ENCODE results near the gene FBXL13. TPM values are rescaled to one million over a fixed set of nuclear protein-coding genes. Genes with fewer than 3 reads are reported as not detected.
"Not testable (repeated sequence)": the region's sequence is repeated elsewhere in the genome, so short reads cannot be mapped to it uniquely, and the experiment has no call there.

Gene FBXL13
- polyA plus RNA-seq, 5 donors, result 2.8 to 5.5 (median 4.6) TPM

DNA sequence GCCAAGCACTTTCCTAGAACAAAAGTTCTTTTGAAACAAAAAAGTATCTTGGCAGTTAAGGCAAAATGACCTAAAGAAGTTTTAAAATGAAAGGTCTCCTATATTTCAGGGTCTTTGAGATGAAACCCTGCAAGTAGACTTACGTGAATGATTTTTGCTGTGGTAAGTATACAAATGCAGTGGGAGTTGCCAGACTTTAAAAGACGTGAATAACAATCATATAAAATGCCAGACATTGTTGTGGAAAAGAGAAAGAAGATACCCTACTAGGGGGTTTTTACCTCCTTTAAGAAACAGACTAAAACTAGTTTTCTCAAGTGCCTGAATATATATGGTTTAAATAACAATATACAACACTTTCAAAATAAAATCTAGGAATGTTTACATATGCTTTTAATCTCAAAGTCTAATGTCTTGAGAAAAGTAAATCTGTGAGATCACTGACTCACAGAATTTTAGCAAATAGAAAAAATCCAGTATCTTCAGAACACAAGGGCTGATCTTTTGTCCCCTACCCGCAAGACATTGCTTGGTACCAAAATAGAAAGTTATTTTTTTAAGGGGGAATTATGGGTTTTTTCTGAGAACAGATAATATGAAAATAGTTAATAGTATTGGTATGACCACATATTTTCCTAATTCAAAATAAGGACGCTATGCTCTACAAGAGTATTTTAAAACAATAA lies 132.3 kb downstream of the FBXL13 start:
- no peak for DNase-seq

DNA sequence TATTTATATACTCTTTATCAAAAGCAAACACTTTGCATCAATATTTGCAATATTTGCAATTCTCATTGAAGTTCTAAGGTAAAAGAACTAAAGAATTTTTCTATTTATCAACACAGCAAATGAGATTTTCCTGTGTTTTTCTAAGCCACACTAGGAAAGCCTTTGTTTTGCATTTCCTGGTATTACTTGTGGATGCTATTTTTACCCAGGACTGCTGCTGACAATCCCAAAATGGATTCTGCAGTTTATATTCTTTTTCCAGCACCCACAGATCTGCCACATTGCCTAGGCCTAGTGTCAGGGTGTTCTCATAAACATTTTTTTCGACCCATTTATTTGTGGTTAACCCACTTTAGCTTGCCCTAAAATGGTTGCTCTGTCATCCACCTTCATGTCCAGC lies 135.9 kb downstream of the FBXL13 start:
- no peak for DNase-seq

DNA sequence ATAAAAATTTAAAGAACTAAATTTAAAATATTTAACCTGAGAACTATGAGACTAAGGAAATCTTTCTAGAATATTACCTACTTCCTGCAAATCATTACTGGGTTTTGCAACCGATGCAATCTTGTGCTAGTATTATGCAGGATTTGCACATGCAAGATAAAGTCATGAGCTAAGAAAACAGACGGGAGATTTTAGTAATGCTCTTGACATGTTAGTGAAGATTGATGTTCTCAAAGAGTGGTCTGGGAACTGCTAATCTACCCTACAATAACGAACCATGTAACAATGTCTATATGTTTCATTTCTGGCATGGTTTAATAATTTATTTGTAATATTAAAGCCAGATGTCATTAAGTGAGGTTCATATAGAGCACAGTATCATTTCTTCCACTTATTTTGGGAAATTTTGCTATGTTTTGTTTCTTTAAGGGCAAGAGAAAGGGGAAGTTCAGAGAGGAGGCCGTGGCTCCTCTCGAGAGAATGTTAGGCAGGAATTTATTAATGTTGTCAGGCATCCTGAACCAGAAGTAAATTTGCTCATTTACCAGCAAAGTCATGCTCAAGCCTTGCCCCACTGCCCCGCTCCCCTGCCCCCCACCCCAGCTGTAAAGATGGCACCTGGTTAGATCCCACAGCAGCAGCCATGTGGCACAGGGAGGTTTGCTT lies 139.0 kb downstream of the FBXL13 start:
- no peak for DNase-seq

DNA sequence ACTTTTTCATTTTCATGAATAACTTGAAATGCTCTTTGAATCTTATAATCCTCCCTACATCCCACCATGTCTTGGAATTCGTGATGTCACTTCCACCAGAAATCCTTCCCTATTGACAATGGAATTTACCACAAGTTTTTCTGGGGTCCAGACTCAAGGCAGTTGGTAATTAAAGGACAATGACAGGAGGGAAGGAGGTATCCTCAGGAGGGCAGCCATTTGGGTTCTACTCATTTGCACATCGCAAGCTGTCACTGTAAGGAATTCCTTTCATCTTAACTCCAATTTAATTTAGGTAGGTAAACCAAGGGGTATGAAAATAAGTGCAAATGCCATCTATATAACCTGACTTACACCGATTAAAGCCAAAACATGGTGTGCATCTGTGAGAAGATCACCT lies 139.9 kb downstream of the FBXL13 start:
- no peak for DNase-seq

DNA sequence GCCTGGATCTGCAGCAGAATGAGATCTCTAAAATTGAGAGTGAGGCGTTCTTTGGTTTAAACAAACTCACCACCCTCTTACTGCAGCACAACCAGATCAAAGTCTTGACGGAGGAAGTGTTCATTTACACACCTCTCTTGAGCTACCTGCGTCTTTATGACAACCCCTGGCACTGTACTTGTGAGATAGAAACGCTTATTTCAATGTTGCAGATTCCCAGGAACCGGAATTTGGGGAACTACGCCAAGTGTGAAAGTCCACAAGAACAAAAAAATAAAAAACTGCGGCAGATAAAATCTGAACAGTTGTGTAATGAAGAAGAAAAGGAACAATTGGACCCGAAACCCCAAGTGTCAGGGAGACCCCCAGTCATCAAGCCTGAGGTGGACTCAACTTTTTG lies 140.4 kb downstream of the FBXL13 start:
- no peak for DNase-seq

DNA sequence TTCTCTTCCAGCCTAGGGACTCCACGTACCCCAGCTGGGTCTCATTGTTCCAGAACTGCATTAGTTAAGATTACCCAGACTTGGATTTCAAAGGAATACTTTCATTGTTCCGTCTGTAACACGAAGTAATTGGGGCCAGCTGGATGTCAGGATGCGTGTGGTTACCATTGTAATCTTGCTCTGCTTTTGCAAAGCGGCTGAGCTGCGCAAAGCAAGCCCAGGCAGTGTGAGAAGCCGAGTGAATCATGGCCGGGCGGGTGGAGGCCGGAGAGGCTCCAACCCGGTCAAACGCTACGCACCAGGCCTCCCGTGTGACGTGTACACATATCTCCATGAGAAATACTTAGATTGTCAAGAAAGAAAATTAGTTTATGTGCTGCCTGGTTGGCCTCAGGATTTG lies 140.8 kb downstream of the FBXL13 start:
- no peak for DNase-seq

DNA sequence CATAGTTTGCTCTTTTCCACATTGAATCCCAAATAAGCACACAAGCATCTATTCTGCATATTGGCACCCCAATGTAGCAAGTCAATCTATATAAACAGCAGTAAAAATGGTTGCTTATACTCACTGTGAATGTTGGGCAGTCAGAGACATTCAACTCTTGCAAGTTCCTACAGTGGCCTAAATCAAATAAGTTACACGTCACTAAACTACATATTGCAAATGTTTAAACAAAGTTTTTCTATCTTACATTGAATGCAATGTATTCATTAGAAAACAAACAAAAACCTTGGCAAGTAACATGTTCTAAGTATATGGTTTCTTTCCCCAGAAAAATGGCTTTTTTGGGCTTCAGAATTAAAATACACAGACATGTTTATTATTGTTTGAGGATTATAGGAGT lies 142.8 kb downstream of the FBXL13 start:
- DNase-seq, result no peak

DNA sequence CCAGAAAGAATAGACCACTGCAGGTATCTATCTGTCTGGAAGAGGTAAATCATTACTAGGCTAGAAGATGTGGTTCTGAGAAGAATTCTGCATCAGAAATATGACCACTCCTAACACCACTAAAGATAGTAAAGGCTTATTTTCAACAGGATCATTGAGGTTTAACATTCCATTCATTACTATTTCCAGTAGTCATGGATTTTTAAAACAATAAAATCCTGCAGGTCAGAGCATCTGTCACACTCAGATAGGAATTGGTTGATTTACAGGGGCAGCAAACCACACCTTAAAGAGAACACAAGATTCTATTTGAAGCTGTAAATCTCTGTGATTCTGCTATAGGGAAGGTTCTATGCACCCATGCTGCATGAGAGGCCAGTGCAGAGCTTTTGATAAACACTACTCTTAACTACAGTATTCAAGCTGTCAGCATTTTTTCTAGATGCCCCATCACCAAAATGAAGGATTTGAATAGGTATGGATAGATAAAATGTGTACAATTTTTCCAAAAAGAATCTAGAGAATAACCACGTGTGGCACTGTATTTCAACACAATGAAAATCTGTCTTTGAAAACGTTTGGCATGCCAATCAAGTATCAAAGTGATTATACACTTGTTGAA lies 147.2 kb downstream of the FBXL13 start:
- DNase-seq, result no peak

DNA sequence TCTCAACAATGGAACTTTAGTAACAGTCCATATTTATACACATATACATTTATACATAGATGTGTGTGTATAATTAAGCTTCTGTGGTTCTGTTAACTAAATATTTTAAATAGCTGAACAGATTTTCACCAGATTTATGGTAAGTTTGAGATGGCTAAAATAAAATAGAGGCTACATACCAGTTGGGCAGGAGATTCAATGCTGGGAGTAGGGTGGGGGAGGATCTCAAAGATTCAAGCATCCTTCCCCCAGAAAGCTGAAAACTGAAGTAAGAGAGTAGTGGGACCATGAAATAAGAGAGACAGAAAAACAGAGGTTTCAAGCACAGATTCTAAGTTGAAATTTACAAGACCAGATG lies 147.8 kb downstream of the FBXL13 start:
- no peak for DNase-seq

DNA sequence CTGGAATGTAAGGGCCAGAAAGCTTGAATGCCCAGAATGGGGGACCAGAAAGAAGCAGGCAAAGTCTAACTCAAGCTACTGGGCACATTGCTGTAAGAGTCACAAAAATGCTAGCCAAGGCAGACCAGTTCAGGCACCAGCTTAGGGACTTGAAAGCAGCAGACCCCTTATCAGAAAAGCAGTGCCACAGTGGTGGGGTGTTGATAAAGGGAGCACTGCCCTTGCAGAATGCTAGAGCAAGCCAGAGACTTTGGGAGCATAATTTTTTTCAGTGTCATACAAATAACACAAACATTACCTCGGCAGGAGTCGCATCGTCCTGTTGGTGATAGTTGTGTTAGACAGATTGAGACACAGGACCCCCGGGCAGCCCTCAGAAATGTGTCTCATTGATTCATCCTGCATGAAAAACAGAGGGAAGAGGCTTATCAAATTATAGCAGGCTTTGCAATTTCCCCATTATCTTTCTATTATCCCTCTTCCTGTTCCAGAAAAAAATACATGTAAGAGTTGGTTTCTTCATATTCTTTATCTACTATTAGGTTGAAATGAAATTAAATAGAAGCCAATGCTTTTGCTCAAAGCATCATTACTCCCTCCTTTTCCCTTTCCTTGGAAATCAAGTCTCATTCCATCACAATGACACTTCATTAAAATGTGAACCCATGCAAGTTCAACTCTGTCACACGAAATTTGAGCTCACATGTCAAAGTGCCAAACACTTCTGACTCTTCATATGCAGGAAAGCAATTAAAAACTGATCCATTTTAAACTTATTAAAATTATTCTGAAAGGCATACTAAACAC lies 148.4 kb downstream of the FBXL13 start:
- peak in 1 of 2 donors; percentile 66 for DNase-seq

DNA sequence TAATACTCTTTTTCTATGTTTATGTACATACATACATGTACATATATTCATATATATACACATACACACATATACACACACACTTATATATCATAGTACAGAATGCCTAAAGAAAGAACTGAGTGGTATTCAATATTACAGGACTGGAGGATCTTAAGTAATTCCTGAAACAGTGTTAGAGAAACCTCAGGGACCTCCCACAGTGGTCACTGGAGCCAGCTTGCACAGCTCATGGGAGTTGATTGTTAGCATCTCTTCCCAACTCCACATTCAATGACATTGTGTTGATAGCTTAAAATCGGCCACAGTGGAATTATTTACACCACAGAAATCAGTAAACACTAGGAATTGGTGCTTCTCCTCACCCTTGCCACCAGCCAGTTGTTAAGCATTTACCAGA lies 155.8 kb downstream of the FBXL13 start:
- no peak for DNase-seq

DNA sequence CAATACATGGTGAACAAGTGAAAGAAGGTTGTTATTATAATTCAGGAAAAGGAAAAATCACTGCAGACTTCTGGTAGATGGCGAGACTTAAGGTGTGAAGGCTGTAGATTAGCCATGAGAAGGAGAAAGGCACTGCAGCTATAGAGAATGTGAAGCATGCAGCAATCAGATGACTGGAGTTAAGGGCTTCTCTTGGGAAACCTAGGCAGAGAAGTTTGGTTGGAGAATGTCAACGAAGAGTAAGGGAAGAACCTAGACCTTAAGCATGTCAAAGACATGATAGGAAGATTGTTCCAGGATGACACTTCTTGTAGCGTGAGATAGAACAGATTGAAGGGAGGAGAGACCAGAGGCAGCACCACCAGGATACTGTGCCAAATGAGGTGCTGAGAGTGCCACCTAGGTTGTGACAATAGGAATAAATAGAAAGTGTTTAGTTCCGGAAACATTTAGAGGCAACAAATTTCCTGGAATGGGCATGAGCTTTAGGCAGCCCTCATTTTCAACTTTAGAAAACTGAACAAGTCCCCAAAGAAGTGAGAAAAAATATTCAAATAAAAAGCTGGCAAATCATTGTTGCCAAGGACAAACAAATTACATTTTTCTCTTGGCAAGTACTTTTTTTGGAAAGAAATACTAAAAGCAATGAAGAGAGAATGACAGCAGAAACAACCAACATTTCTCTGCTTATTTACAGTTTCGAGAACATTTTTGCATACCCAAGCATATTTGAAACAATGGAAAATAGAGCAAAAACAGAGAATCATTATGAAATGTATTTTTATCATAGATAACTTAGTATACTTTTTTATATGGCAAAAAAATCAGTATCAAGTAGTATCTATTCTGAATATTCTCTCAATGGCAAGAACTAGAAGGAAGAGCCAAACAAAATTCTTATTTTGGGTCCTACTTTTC lies 156.9 kb downstream of the FBXL13 start:
- DNase-seq, result no peak

DNA sequence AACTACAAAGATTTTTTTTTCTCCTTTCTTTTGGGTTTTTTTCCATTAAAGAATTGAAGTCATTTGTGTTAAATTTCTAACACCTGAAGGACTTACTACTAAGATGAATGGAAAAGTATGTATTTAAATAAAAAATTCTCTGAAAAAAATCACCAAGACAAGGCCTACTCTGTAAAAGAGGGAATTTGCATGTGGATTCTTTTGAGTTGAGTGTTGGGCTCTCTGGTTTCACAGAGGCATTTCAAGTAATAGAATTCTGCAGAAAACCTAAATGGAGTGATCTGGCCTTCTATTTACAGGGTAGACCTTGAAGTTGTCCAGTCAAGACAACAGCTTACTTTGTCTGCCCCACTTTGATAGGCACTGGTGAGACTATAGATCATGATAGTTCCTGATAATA lies 157.7 kb downstream of the FBXL13 start:
- DNase-seq, result no peak

DNA sequence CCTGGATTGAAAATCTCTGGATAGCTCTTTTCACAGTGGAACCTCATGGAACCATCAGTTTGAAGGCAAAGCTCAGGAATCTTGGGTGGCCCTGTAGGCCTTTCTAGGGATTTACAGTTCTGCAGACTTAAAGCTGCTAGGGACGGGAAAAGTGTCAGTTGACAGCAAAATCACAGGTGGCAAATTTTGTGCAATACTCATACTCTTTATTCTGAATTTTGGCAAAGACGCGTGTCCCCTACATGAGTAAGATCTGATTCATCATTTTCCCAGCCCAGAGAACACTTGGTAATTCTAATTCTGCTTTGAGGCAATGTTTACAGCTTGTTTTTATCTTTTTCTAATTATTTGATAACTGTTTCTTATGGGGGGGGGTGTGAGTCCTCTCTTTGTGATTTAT lies 158.2 kb downstream of the FBXL13 start:
- DNase-seq, result no peak

DNA sequence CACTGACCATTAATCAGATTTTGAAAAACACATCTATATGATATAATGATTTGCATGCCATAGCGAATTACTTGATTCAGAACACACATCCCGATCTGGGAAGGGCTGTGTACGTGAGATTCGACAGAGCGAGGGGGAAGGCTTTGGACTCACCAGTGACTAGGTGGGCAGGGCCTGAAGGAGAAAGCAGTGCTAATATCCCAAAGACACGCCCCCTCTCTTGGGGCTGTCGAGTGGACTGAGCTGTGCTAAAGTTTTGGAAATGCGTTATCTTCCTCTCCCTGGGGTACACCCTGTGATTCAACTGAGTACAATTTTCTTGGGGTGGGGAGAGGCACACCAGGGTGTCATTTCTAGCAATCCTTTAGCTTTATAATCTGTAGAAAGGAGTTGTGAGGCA lies 160.0 kb downstream of the FBXL13 start:
- peak in 1 of 2 donors; percentile 82 for DNase-seq

DNA sequence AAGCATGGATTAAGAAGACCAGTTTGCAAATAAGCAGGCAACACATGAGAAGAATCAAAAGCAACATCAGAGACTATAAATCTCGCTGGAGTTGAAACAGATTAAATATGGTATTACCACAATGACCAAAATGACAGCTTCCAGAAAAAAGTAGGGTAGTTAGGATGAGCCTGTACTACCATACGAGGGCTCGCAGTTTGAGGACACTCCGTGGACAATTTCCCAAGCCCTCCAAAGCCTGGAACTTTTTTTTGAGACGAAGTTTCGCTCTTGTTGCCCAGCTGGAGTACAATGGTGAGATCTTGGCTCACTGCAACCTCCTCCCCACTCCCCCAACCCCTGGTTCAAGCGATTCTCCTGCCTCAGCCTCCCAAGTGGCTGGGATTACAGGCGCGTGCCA lies 160.8 kb downstream of the FBXL13 start:
- no peak for DNase-seq

DNA sequence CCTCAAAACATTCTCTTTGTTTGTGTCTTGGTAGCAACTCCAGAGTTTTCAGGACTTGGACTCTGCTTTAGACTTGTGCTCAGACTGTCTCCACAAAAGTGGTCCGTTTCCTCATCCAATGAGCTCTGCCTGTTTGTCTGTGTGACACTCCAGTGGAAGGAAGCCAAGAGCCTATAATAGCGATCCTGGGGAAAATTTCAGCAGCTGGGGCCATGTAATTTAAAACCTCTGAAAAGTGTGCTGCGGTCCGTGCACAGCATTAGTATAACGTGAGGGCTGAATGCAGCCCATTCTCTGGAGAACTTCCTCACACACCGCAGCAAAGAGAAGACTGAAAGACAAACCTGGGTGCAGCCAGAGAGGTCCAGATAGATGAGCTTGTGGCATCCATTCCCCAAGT lies 161.9 kb downstream of the FBXL13 start, which contains the start of gene LRRC17:
LRRC17 (plus strand) TSS at position 259 of the 400 bp plus-strand sequence. CDS start 20,914 bp downstream, outside the sequence.
- DNase-seq, result peak; percentile 88 to 93

DNA sequence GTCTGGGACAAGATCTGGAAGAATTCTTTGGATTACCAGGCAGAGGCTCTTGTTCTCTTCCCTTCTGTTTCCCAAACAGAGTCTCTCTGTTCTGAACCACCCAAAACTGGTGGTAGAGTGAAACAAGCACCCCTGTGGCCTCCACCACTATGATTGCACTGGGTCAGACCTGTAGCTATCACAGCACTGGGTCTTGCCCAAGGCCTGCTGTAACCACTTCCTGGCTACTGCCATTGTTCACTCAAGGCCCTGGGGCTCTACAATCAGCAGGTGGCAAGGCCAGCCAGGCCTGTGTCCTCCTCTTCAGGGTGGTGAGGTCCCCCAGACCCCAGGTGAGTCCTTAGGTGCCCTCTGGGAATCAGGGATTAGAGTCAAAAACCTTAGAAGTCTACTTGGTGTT lies 165.9 kb downstream of the FBXL13 start:
- DNase-seq, result no peak

DNA sequence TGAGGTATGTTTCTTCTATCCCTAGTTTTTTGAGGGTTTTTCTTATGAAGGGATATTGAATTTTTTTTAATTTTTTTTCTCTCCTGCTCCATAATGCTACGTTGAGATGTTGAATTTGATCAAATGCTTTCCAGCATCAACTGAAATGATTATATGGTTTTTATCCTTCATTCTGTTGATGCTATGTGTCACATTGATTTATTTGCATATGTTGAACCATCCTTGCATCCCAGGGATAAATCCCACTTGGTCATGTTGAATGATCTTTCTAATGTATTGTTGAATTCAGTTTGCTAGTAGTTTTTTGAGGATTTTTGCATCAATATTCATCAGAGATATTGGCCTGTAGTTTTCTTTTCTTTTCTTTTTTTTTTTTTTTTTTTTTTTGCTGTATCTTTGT lies 171.0 kb downstream of the FBXL13 start:
- not testable (repeated sequence) for DNase-seq

DNA sequence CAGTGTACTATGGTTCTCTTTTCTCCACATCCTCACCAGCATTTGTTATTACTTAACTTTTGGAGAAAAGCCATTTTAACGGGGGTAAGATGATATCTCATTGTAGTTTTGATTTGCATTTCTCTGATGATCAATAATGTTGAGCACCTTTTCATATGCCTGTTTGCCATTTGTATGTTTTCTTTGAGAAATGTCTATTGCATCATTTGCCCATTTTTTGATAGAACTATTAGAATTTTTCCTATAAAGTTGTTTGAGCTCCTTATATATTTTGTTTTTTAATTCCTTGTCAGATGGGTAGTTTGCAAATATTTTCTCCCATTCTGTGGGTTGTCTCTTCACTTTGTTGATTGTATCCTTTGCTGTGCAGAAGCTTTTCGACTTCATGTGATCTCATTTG lies 172.5 kb downstream of the FBXL13 start:
- DNase-seq, result not testable (repeated sequence)

DNA sequence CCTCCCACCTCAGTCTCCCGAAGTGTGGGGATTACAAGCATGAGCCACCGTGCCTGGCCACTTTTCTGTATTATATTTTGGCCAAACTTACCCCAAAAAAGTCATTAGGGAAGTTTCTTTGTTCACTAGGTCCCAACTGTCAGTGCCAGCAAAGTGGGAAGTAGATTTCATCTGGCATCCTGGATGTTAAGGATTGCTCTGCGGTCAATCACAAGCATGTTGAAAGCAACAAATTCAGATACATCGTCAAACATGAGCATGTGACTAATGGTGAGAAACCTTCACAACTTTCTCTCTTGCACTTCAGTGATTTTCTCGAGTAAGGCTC lies 176.1 kb downstream of the FBXL13 start:
- DNase-seq, result no peak
